SHP77 treated with DMSO at 0.1 percent for 48 hours (cell line): ENCODE results near the gene PRKCD.

Experiments
- DNase-seq: peaks from one replicate; lab custom pipeline; 2025; lab: John Stamatoyannopoulos, UW

The PRKCD gene

GRCh38 chr3:53170325-53171063 lies 9.5 kb downstream of the PRKCD start:
- DNase-seq, result no peak

GRCh38 chr3:53171064-53171418 lies 10.0 kb downstream of the PRKCD start:
- DNase-seq, result no peak

GRCh38 chr3:53171827-53172505 lies 11.0 kb downstream of the PRKCD start:
- DNase-seq, result no peak

- no peak for DNase-seq
These were observed 12.1 kb downstream of the PRKCD start for GRCh38 chr3:53173107-53173506.

GRCh38 chr3:53174346-53175250 lies 13.6 kb downstream of the PRKCD start:
- no peak for DNase-seq

- DNase-seq, result no peak
These were observed 14.9 kb downstream of the PRKCD start for GRCh38 chr3:53175613-53176540.

- DNase-seq, result no peak
These were observed 17.2 kb downstream of the PRKCD start for GRCh38 chr3:53178246-53178645.

GRCh38 chr3:53179580-53179979 lies 18.6 kb downstream of the PRKCD start:
- DNase-seq, result no peak

- no peak for DNase-seq
These were observed 19.5 kb downstream of the PRKCD start for GRCh38 chr3:53180305-53181023.

- DNase-seq, result no peak
These were observed 20.0 kb downstream of the PRKCD start for GRCh38 chr3:53181024-53181371.

GRCh38 chr3:53181528-53181927 lies 20.5 kb downstream of the PRKCD start:
- no peak for DNase-seq

- DNase-seq, result no peak
These were observed 21.9 kb downstream of the PRKCD start for GRCh38 chr3:53182764-53183355.

- DNase-seq, result no peak
These were observed 22.5 kb downstream of the PRKCD start for GRCh38 chr3:53183514-53183913.

- no peak for DNase-seq
These were observed 23.7 kb downstream of the PRKCD start for GRCh38 chr3:53184701-53185100.

GRCh38 chr3:53185761-53186465 lies 24.9 kb downstream of the PRKCD start:
- DNase-seq, result no peak

GRCh38 chr3:53186726-53187125 lies 25.7 kb downstream of the PRKCD start:
- no peak for DNase-seq

GRCh38 chr3:53187430-53187829 lies 26.4 kb downstream of the PRKCD start:
- no peak for DNase-seq

- DNase-seq, result no peak
These were observed 27.2 kb downstream of the PRKCD start for GRCh38 chr3:53188136-53188685.

GRCh38 chr3:53188720-53189119 lies 27.7 kb downstream of the PRKCD start:
- DNase-seq, result no peak

- no peak for DNase-seq
These were observed 28.3 kb downstream of the PRKCD start for GRCh38 chr3:53189276-53189675.
